ENCODE data around the gene VASH1.

GRCh38 chr14:76742966-76743365 lies 18.3 kb upstream of the VASH1 start:
- TF ChIP-seq EZH2 (IDR thresholded peaks at IDR 0.05; ENCODE audit: borderline replicate concordance, low read length) (no peak), CTCF (IDR thresholded peaks at IDR 0.05; ENCODE audit: low read length) (no peak)
